ENCODE measurements around the gene HEATR3.
"Not testable (repeated sequence)": the region's sequence is repeated elsewhere in the genome, so short reads cannot be mapped to it uniquely, and the experiment has no call there.

The HEATR3 gene

DNA sequence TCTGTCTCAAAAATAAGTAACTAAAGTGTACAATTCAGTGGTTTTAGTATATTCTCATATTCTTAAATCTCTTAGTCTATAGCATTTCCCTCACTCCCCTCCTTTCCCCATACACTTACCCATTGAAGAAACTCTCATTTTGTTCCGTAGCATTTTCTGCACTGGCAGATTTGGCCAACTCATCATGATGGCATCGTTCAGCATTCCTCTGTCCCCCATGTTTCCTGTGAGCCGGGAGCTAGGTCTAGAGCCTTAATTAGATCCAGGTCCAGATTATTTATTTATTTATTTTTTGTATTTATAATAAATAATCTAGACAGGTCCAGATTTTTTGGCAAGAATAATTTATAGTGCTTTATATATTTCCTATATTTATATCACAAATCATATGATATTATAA, 31.0 kb downstream of the HEATR3 start:
- DNase-seq (ENCODE audit: low spot score): no peak
- Mint-ChIP-seq H3K27me3 (ENCODE audit: low read depth) (no peaks in the 10 kb centered on the region), H3K4me3 (no peak overlapping the region), H3K4me1 (ENCODE audit: low read depth) (peaks cover 15% of the 10 kb centered on the region), H3K36me3 (ENCODE audit: low read depth) (peaks cover 27% of the 10 kb centered on the region), H3K9me3 (no peaks in the 10 kb centered on the region), H3K27ac (no peak overlapping the region)

DNA sequence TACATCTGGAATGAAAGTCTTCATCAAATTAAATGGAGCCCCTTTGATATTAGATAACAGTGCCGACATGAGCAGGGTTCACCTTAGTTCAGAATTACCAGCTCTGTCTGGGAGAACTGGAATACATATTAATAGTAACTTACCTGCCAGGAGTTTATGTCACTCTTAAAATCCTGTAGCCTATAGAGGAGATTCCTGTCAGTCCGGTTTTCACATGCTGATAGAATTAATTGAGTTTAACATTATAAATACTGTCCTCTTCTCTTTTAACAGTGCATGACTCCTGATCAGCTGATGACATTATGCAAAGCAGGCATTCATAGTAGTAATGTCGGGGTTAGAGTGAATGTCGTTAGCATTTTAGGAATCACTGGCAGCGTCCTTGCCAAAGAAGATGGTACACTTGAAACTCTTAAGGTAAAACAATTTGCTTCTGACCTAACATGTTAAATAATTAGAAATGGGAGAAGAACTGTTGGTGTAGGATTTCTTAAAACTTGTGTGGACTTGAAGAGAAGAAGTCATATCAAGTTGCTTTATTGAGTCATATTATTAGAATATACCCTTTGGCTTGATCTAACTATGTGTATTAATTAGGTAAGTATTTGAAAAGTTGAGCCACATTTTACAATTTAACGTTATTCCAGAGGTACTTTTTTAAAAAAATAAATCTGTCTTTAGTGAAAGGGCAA, 34.3 kb downstream of the HEATR3 start:
- Mint-ChIP-seq H3K27me3 (ENCODE audit: low read depth) (no peaks in the 10 kb centered on the region), H3K36me3 (ENCODE audit: low read depth) (peaks cover 37% of the 10 kb centered on the region), H3K27ac (no peak overlapping the region), H3K4me1 (ENCODE audit: low read depth) (peaks cover 10% of the 10 kb centered on the region), H3K9me3 (no peaks in the 10 kb centered on the region), H3K4me3 (no peak overlapping the region)
- no peak for DNase-seq (ENCODE audit: low spot score)

DNA sequence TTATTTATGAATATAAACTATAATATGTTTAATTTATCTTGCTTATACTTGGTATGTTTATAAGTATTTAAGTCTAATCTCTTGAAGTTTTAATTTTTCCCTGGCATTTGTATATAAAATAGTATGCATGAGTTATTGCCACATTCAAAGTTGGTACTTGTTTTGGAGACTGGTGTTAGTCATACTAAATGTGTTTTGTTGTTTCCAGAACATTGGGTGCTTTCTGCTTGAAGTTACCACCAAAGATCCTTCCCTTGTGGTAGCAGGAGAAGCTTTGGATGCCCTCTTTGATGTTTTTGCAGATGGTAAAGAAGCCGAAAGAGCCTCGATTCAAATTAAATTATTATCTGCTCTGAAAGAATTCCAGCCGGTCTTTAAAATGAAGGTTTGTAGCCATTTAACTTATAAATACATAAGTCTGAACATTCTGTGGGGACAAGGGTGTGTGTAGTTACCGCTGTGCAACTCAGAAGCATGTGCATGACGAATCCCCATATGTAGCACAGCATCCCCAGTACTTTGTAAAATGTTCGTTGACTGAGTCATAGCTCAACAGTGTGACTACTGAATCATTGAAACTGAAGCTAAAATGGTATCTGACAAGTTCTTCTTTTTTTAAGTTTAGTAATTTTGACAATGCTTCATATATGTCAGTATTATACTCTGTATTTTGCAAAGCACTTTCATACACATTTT, 36.4 kb downstream of the HEATR3 start:
- Mint-ChIP-seq H3K27me3 (ENCODE audit: low read depth) (no peaks in the 10 kb centered on the region), H3K9me3 (no peaks in the 10 kb centered on the region), H3K4me1 (ENCODE audit: low read depth) (peaks cover 10% of the 10 kb centered on the region), H3K4me3 (no peak overlapping the region), H3K27ac (no peak overlapping the region), H3K36me3 (ENCODE audit: low read depth) (peaks cover 41% of the 10 kb centered on the region)
- peak; percentile 8 for DNase-seq (ENCODE audit: low spot score)

DNA sequence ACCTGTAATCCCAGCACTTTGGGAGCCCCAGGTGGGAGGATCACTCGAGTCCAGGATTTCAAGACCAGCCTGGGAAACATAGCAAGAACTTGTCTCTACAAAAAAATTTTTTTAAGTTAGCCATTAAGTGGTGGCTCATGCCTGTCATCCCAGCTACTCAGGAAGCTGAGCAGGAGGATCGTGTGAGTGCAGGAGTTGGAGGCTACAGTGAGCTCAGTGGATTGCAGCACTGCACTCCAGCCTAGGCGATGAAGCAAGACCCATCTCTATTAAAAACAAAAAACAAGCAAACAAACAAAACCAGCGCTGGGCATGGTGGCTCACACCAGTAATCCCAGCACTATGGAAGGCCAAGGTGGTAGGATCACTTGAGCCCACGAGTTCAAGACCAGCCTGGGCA, 38.0 kb downstream of the HEATR3 start:
- H3K36me3 Mint-ChIP-seq (ENCODE audit: low read depth): peaks cover 43% of the 10 kb centered on the region
- H3K9me3 Mint-ChIP-seq: no peaks in the 10 kb centered on the region
- no peaks in the 10 kb centered on the region for H3K27me3 Mint-ChIP-seq (ENCODE audit: low read depth)
- peaks cover 10% of the 10 kb centered on the region for H3K4me1 Mint-ChIP-seq (ENCODE audit: low read depth)
- no peak overlapping the region for H3K27ac Mint-ChIP-seq
- DNase-seq (ENCODE audit: low spot score): no peak
- H3K4me3 Mint-ChIP-seq: no peak overlapping the region

DNA sequence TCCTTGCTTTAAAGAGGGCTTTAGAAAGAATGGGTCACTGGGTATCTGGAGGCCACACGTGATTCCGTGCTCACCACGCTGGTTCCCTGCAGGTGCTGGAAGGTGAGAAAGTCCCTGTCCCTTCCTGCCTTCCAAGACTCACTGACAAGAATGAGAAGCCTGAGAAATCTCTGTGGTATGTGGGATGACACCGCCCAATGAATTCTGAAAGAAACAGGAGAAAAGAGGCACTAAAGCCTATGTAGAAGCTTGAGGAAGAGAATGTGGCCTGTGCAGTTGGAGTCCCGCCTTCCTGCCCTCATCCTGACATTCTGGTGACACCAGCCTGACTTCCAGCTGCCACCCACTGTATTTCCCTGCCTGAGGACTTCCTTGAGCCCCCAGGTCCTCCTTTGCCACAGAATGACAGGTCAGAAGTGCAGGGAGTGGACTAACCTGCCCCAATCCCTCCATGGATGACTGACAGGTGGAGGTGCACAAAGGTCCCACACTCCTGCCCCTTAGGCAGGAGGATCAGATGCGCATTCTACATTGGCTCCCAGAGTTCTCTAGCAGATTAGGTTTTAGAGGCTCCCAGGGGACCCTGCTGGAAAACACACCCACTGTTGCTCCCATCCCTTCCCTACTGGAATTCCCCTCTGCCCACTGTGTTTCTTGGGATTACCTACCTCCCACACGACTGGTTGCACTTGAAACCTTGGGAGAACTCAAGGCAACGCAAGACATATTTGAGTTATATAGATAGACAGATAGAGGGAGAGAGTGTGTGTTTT, 48.8 kb downstream of the HEATR3 start:
- no peaks in the 10 kb centered on the region for H3K27me3 Mint-ChIP-seq (ENCODE audit: low read depth)
- no peaks in the 10 kb centered on the region for H3K36me3 Mint-ChIP-seq (ENCODE audit: low read depth)
- no peaks in the 10 kb centered on the region for H3K9me3 Mint-ChIP-seq
- H3K27ac Mint-ChIP-seq: no peak overlapping the region
- no peaks in the 10 kb centered on the region for H3K4me1 Mint-ChIP-seq (ENCODE audit: low read depth)
- DNase-seq (ENCODE audit: low spot score): no peak
- H3K4me3 Mint-ChIP-seq: no peak overlapping the region

DNA sequence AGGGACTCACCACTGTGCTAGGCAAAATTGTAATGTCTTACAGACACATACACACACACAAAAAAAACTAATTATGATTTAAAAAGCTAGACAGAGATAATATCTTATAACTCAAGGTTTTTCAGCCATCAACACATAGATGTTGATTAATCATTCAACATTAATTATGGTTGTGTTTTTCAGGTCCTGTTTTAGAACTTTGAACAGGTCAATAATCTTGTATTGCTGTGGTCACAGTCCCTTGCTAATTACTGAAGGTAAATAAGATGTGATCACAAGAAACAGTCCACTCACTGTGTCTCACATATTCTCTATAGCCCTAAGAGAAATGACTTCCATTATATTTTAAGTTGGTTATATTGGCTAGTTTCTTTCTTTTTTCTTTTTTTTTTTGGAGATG, 54.9 kb downstream of the HEATR3 start:
- Mint-ChIP-seq H3K4me3 (no peak overlapping the region), H3K36me3 (ENCODE audit: low read depth) (no peaks in the 10 kb centered on the region), H3K4me1 (ENCODE audit: low read depth) (peaks cover 18% of the 10 kb centered on the region), H3K27ac (no peak overlapping the region), H3K9me3 (no peaks in the 10 kb centered on the region), H3K27me3 (ENCODE audit: low read depth) (no peaks in the 10 kb centered on the region)
- DNase-seq (ENCODE audit: low spot score): no peak

DNA sequence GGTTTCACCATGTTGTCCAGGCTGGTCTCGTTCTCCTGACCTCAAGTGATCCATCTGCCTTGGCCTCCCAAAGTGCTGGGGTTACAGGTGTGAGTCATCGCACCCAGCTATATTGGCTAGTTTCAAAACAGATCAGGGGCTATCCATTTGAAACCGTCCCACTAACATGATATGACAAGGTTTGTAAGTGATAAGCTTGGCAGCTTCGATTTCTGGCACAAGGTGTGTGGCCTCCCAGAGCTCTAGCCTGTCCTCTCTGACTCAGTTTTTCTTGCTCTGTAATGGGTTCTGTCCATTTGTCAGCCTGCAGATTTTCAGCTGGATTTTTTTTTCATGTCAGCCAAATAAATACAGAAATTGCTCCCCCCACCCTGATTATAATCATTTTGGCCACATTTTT, 55.5 kb downstream of the HEATR3 start:
- DNase-seq (ENCODE audit: low spot score): peak; percentile 13
- peaks cover 18% of the 10 kb centered on the region for H3K4me1 Mint-ChIP-seq (ENCODE audit: low read depth)
- no peaks in the 10 kb centered on the region for H3K36me3 Mint-ChIP-seq (ENCODE audit: low read depth)
- H3K9me3 Mint-ChIP-seq: no peaks in the 10 kb centered on the region
- H3K27me3 Mint-ChIP-seq (ENCODE audit: low read depth): no peaks in the 10 kb centered on the region
- H3K4me3 Mint-ChIP-seq: peak overlapping the region; percentile 4
- peak overlapping the region; percentile 19 for H3K27ac Mint-ChIP-seq

DNA sequence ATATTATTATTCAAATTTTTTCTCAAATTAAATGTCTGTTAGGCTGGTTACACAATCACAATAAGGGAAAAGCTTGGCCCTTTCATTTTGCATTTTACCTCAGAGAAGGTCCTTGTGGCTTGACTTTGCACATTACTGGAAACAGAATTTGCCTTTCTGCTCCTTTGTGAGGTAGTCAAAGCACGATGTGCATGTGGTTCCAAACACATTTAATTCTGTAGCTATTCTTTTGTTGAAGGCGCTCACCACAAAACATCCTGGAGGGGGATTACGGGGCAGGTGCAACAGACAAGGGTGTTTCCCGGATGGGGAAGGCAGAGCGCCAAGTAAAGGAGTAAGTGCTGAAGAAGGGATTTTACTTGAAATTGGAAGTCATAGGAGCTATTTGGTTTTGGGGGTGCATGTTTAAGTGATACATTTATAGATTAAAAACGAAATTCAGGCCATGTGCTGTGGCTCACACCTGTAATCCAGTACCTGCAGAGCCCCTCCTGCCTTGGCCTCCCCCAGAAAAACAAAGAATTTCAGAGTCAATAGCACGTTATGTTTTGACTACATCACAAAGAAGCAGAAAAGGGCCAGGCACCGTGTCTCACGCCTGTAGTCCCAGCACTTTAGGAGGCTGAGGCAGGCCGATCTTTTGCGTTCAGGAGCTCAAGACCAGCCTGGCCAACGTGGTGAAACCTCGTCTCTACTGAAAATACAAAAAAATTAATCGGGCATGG, 56.1 kb downstream of the HEATR3 start:
- peak overlapping the region; percentile 4 for H3K4me3 Mint-ChIP-seq
- no peaks in the 10 kb centered on the region for H3K27me3 Mint-ChIP-seq (ENCODE audit: low read depth)
- H3K9me3 Mint-ChIP-seq: no peaks in the 10 kb centered on the region
- H3K36me3 Mint-ChIP-seq (ENCODE audit: low read depth): no peaks in the 10 kb centered on the region
- peaks cover 18% of the 10 kb centered on the region for H3K4me1 Mint-ChIP-seq (ENCODE audit: low read depth)
- peak; percentile 17 for DNase-seq (ENCODE audit: low spot score)
- H3K27ac Mint-ChIP-seq: peak overlapping the region; percentile 19

DNA sequence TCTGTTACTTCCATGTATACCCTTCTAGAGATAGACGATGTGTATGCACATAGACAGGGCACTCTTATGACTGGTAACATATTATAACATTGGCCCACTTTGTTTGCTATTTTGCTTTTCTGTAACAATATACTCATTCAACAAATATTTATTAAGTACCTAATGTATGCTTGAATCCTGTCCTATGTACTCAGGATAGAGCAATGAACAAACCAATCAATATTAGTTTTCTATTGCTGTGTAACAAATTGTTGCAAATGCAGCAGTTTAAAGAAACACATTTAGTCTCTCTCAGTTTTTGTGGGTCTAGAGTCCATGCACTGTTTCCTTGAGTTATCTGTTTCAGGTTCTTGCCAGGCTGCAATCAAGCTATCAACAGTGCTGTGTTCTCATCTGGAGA, 57.6 kb downstream of the HEATR3 start:
- Mint-ChIP-seq H3K27me3 (ENCODE audit: low read depth) (no peaks in the 10 kb centered on the region), H3K4me1 (ENCODE audit: low read depth) (peaks cover 18% of the 10 kb centered on the region), H3K4me3 (no peak overlapping the region), H3K27ac (no peak overlapping the region), H3K36me3 (ENCODE audit: low read depth) (no peaks in the 10 kb centered on the region), H3K9me3 (no peaks in the 10 kb centered on the region)
- DNase-seq (ENCODE audit: low spot score): no peak

DNA sequence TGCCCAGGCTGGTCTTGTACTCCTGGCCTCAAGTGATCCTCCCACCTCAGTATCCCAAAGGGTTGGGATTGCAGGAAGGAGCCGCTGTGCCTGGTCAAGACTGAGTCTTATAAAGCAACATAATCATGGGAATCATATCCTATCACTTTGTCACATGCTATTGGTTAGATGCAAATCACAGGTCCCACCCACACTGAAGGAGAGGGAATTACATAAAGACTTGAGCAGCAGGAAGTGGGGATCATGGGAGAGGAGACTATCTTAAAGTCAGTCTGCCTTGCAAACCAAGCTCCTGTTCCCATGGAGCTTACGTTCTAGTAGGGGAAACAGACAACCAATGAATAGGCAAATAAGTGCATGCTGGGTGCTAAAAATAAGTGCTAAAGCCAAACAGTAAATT, 59.0 kb downstream of the HEATR3 start:
- H3K27ac Mint-ChIP-seq: no peak overlapping the region
- H3K4me3 Mint-ChIP-seq: no peak overlapping the region
- no peaks in the 10 kb centered on the region for H3K36me3 Mint-ChIP-seq (ENCODE audit: low read depth)
- no peaks in the 10 kb centered on the region for H3K27me3 Mint-ChIP-seq (ENCODE audit: low read depth)
- no peak for DNase-seq (ENCODE audit: low spot score)
- peaks cover 18% of the 10 kb centered on the region for H3K4me1 Mint-ChIP-seq (ENCODE audit: low read depth)
- no peaks in the 10 kb centered on the region for H3K9me3 Mint-ChIP-seq

DNA sequence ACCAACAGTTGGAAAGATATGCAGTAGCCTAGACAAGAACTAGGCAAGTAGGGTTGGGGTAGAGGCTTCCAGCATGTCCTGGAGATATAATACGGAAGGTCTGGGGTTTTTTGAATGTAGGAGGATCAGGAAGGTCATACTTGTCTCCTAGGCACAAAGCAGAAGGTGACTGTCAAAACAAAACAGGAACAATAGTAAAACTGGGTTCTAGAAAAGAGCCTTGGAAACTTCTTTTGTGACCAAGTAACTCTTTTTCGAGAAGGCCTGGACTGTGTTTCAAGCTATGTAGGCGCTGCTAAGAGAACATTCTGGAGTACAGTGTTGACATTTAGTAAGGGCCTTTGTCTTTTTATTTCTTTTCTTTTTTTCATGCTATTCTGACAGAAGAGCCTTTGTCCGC, 60.4 kb downstream of the HEATR3 start:
- H3K4me1 Mint-ChIP-seq (ENCODE audit: low read depth): peaks cover 17% of the 10 kb centered on the region
- H3K9me3 Mint-ChIP-seq: no peaks in the 10 kb centered on the region
- no peaks in the 10 kb centered on the region for H3K27me3 Mint-ChIP-seq (ENCODE audit: low read depth)
- no peak for DNase-seq (ENCODE audit: low spot score)
- no peak overlapping the region for H3K27ac Mint-ChIP-seq
- H3K4me3 Mint-ChIP-seq: no peak overlapping the region
- H3K36me3 Mint-ChIP-seq (ENCODE audit: low read depth): no peaks in the 10 kb centered on the region

DNA sequence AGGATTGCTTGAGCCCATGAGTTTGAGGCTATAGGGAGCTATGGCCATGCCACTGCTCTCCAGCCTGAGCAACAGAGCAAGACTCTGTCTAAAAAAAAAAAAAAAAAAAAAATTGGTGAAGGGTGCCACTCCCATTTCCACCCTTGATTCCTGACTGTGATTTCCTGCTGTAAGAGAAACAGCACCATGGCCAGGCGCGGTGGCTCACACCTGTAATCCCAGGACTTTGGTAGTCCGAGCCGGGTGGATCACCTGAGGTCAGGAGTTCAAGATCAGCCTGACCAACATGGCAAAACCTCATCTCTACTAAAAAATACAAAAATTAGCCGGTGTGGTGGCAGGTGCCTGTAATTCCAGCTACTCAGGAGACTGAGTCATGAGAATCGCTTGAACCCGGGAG, 66.8 kb downstream of the HEATR3 start:
- H3K4me3 Mint-ChIP-seq; H3K4me1 Mint-ChIP-seq (ENCODE audit: low read depth); H3K9me3 Mint-ChIP-seq; H3K36me3 Mint-ChIP-seq (ENCODE audit: low read depth); H3K27me3 Mint-ChIP-seq (ENCODE audit: low read depth); DNase-seq (ENCODE audit: low spot score); H3K27ac Mint-ChIP-seq: not testable (repeated sequence)

DNA sequence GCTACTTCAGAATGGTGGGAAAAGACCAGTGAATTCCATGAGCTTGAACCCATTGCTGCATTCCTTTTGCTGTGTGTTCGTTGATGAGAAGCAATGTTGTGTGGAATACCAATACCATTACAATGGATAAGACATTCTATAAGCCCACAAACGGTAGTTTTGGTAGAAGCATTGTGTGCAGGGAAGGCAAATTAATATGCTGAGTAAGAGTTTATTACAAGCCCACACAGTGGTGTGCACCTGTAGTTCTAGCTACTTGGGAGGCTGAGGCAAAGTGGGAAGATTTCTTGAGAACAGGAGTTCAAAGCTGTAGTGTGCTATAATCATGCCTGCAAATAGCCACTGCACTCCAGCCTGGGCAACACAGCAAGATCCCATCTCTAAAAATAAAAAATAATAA, 67.4 kb downstream of the HEATR3 start:
- no peaks in the 10 kb centered on the region for H3K9me3 Mint-ChIP-seq
- DNase-seq (ENCODE audit: low spot score): no peak

DNA sequence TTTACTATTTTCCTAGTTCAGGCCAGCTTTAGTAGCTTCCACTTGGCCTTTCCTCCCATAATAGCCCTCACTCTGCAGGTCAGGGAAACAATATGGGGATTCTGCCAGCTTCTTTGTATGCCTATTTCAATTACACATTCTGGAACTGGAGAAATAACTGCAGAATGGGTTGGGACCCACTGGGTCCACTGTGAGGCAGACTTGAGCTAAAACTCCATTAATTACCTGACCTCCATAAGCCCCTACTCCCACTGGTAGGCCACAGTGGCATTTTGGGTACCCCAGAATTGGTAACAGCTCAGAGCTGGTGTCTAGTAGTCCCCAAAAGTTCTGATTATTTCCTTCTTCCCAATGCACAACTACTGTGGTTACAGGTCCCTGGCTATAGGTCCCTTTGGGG, 70.6 kb downstream of the HEATR3 start:
- Mint-ChIP-seq H3K27me3 (ENCODE audit: low read depth) (peaks cover 6% of the 10 kb centered on the region), H3K9me3 (no peaks in the 10 kb centered on the region), H3K4me1 (ENCODE audit: low read depth) (no peaks in the 10 kb centered on the region), H3K4me3 (no peak overlapping the region), H3K36me3 (ENCODE audit: low read depth) (no peaks in the 10 kb centered on the region), H3K27ac (no peak overlapping the region)
- no peak for DNase-seq (ENCODE audit: low spot score)

More for the DNA sequence above, 67.4 kb downstream of the HEATR3 start:
- H3K27me3 Mint-ChIP-seq (ENCODE audit: low read depth): peaks cover 6% of the 10 kb centered on the region
- no peak overlapping the region for H3K27ac Mint-ChIP-seq
- H3K4me3 Mint-ChIP-seq: no peak overlapping the region
- no peaks in the 10 kb centered on the region for H3K36me3 Mint-ChIP-seq (ENCODE audit: low read depth)
- H3K4me1 Mint-ChIP-seq (ENCODE audit: low read depth): no peaks in the 10 kb centered on the region

Measured in T-helper 2 cell treated with Interferon-gamma antibody and Interleukin-4, amounts not matched to agents 5 μg/mL and 100 μg/mL, for 36 hours (primary cell).